Lower lobe of right lung (tissue), 2 donors: ENCODE measurements around the gene NACAD. TPM values are rescaled to one million over a fixed set of nuclear protein-coding genes. Genes with fewer than 3 reads are reported as not detected.

Source experiments
- ATAC-seq, 2 donors: fragments of 200-7000 bp; cut with Tn5 transposase; one replicate each; pipeline ENCODE4 v1.9.1; 2020 to 2022; ENCODE audit warnings: mild to moderate bottlenecking in 2 of 2, moderate library complexity in 2 of 2
- DNase-seq: peaks from one replicate; pipeline ENCODE4 v3.0.0-alpha.2; 2020
- H3K27ac ChIP-seq: fragments of 200-600 bp; one replicate; pipeline ENCODE4 v1.8.0; 2022
- H3K27me3 ChIP-seq: fragments of 200-600 bp; one replicate; pipeline ENCODE4 v1.8.0; 2022; ENCODE audit warnings: low read depth
- H3K36me3 ChIP-seq: fragments of 200-600 bp; one replicate; pipeline ENCODE4 v1.8.0; 2022; ENCODE audit warnings: mild to moderate bottlenecking
- H3K4me1 ChIP-seq: fragments of 200-600 bp; one replicate; pipeline ENCODE4 v1.8.0; 2022
- H3K4me3 ChIP-seq: fragments of 200-600 bp; one replicate; pipeline ENCODE4 v1.8.0; 2022; ENCODE audit warnings: mild to moderate bottlenecking
- H3K9me3 ChIP-seq: fragments of 200-600 bp; one replicate; pipeline ENCODE4 v1.8.0; 2022
- CTCF ChIP-seq: fragments of 200-600 bp; IDR thresholded peaks from one replicate; pipeline ENCODE4 v1.8.0; 2022; ENCODE audit warnings: antibody characterized with exemption, mild to moderate bottlenecking
- intact Hi-C: fragments of 100-400 bp; cut with DNase I; formaldehyde crosslinking; loops from one replicate; pipeline ENCODE4 v1.11.0; 2022
- total RNA-seq: library from RNA; stranded (reverse); fragmentation: NEBNext Ultra II Directional; extraction: Animal tissue kit (Norgen Biotek cat#: 25700); gene quantifications from one replicate; pipeline ENCODE4 v1.2.1, GENCODE V29; 2021
- donor health status: DM: no; HTN: yes; CAD: no; lungs with severe emphysema.

NACAD gene
- total RNA-seq, 1 donor from 2014 or later, result 2.5 TPM

DNA sequence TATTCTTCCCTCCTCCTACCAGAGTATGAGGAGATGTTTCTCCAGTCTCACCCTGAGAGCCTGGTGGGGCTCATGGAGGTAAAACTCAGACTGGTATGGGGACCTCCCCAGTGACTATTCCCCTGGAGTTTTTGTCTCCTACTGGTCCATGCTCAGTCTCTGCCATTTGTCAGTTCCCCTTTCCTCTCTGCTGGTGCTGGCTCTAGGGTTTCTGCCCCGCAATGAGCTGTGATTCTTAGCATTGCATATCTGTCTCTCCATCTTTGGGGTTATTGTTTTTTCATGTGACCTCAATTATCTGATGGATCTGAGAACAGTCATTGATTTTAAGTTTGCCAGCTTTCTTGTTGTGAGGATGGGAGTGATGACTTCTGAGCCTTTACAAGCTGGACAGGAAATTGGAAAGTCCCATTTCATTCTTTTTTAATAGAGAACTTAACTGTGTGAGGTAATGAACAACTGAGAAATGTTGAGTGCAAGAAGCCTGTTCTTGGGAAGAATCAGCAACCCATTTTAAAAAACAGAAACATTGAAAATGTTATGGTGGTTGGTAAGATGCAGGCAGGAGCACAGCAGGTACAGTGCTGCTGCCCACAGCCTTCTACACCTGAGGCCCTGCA is 26.9 kb downstream of the NACAD start:
- Histone ChIP-seq H3K4me3 (no peak overlapping the region), H3K4me1 (peaks cover 5% of the 10 kb centered on the region), H3K27ac (no peak overlapping the region), H3K27me3 (no peaks in the 10 kb centered on the region), H3K36me3 (peaks cover 34% of the 10 kb centered on the region), H3K9me3 (no peaks in the 10 kb centered on the region)
- DNase-seq (no peak), ATAC-seq (no peak)
- TF ChIP-seq CTCF, result no peak
- intact Hi-C loops, result no loop called here

DNA sequence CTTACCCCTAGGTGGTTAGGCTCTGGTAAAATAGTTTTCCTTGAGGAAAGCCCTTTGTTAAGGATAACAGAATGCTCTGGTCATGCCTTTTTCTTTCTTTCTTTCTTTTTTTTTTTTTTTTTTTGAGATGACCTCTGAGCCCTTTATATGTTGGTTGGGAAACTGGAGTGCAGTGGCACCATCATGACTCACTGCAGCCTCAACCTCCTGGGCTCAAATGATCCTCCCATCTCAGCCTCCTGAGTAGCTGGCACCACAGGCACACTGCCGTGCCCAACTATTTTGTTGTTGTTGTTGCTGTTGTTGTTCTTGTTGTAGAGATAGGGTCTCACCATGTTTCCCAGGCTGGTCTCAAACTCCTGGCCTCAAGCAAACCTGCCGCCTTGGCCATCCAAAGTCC is 27.4 kb downstream of the NACAD start:
- H3K27ac ChIP-seq, result no peak overlapping the region

DNA sequence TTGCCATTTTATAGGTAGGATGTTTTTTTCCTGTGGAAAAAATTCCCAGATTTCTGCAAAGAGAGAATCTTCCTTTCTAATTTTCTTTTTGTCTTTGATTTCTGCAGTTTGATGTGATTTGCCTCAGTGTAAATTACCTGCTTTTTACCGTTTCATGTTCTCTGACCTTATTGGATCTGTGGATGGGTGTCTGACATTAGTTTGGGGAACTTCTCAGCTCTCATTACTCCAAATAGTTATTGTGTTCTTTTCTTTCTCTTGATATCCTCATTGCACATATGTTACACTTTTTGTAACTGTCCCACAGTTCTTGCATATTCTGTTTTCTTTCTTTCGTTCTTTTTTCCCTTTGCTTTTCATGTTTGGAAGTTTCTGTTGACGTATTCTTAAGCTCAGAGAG is 28.5 kb downstream of the NACAD start:
- intact Hi-C loops, result no loop called here
- ATAC-seq (no peak), DNase-seq (no peak)
- Histone ChIP-seq H3K4me3 (no peak overlapping the region), H3K4me1 (peaks cover 5% of the 10 kb centered on the region), H3K27ac (no peak overlapping the region), H3K9me3 (no peaks in the 10 kb centered on the region), H3K27me3 (no peaks in the 10 kb centered on the region), H3K36me3 (peaks cover 18% of the 10 kb centered on the region)
- TF ChIP-seq CTCF, result no peak

More for the DNA sequence above, 27.4 kb downstream of the NACAD start:
- ATAC-seq (no peak), DNase-seq (no peak)
- intact Hi-C loops, result no loop called here
- no peak overlapping the region for H3K4me3 ChIP-seq
- no peak for TF ChIP-seq CTCF
- H3K4me1 ChIP-seq, result peaks cover 5% of the 10 kb centered on the region
- no peaks in the 10 kb centered on the region for H3K9me3 ChIP-seq
- H3K27me3 ChIP-seq, result no peaks in the 10 kb centered on the region
- H3K36me3 ChIP-seq, result peaks cover 28% of the 10 kb centered on the region

GRCh38 chr7:45057878-45058277 is 30.9 kb downstream of the NACAD start:
- Histone ChIP-seq H3K27ac (no peak overlapping the region), H3K4me1 (peaks cover 5% of the 10 kb centered on the region), H3K4me3 (no peak overlapping the region), H3K36me3 (peaks cover 10% of the 10 kb centered on the region), H3K9me3 (no peaks in the 10 kb centered on the region), H3K27me3 (no peaks in the 10 kb centered on the region)
- ATAC-seq, result no peak
- DNase-seq, result no peak
- TF ChIP-seq CTCF, result no peak
- intact Hi-C loops, result no loop called here

DNA sequence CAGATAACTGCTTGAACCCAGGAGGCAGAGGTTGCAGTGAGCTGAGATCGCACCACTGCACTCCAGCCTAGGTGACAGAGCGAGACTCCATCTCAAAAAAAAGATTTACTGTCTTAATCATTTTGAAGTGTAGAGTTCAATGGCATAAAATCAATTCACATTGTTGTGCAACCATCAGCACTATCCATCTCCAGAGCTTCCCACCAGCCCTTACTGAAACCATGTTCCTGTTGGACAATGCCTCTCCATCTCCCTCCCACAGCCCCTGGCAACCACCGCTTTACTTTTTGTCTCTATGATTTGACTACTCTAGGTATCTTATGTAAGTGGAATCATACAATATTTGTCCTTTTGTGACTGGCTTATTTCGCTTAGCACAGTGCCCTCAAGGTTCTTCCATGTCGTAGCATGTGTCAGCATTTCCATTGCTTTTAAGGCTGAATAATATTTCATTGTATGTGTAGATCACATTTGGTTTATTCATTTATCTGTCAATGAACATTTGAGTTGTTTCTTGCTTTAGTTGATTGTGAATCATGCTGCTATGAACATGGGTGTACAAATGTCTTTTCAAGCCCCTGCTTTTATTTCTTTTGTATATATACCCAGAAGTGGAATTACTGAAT is 33.1 kb downstream of the NACAD start:
- no peak for TF ChIP-seq CTCF
- no peak overlapping the region for H3K27ac ChIP-seq
- no peak overlapping the region for H3K4me3 ChIP-seq
- H3K4me1 ChIP-seq, result peaks cover 5% of the 10 kb centered on the region
- intact Hi-C loops, result no loop called here
- ATAC-seq (no peak), DNase-seq (no peak)
- H3K27me3 ChIP-seq, result no peaks in the 10 kb centered on the region
- peaks cover 22% of the 10 kb centered on the region for H3K36me3 ChIP-seq
- H3K9me3 ChIP-seq, result no peaks in the 10 kb centered on the region
